ENCODE data around the gene SYCP2.

The SYCP2 gene

GRCh38 chr20:59955131-59955796, 21.8 kb upstream of the SYCP2 start:
- Histone ChIP-seq H3K27ac (no peak overlapping the region), H3K4me3 (no peak overlapping the region)
- no peak for DNase-seq (ENCODE audit: low spot score)
- TF ChIP-seq CTCF (IDR thresholded peaks at IDR 0.05) = no peak

- Histone ChIP-seq H3K27ac (no peak overlapping the region), H3K4me3 (no peak overlapping the region)
- no peak for DNase-seq (ENCODE audit: low spot score)
- no peak for TF ChIP-seq CTCF (IDR thresholded peaks at IDR 0.05)
Measured at GRCh38 chr20:59954718-59955117, 21.3 kb upstream of the SYCP2 start.

GRCh38 chr20:59949911-59950310, 16.5 kb upstream of the SYCP2 start:
- Histone ChIP-seq H3K27ac (no peak overlapping the region), H3K4me3 (no peak overlapping the region)
- no peak for DNase-seq (ENCODE audit: low spot score)
- TF ChIP-seq CTCF (IDR thresholded peaks at IDR 0.05) = no peak

- DNase-seq (ENCODE audit: low spot score) = no peak
- H3K4me3 ChIP-seq = no peak overlapping the region
- TF ChIP-seq CTCF (IDR thresholded peaks at IDR 0.05) = peak; percentile 47
- H3K27ac ChIP-seq = no peak overlapping the region
Measured at GRCh38 chr20:59948828-59949720, 15.6 kb upstream of the SYCP2 start.

GRCh38 chr20:59948212-59948611, 14.8 kb upstream of the SYCP2 start:
- DNase-seq (ENCODE audit: low spot score) = no peak
- TF ChIP-seq CTCF (IDR thresholded peaks at IDR 0.05) = no peak
- H3K27ac ChIP-seq = no peak overlapping the region
- H3K4me3 ChIP-seq = no peak overlapping the region

- no peak for TF ChIP-seq CTCF (IDR thresholded peaks at IDR 0.05)
- Histone ChIP-seq H3K27ac (no peak overlapping the region), H3K4me3 (no peak overlapping the region)
- DNase-seq (ENCODE audit: low spot score) = no peak
Measured at GRCh38 chr20:59947376-59947775, 13.9 kb upstream of the SYCP2 start.

- no peak for TF ChIP-seq CTCF (IDR thresholded peaks at IDR 0.05)
Measured at GRCh38 chr20:59945731-59946130, 12.3 kb upstream of the SYCP2 start.

More at GRCh38 chr20:59945731-59946130, 12.3 kb upstream of the SYCP2 start:
- Histone ChIP-seq H3K27ac (no peak overlapping the region), H3K4me3 (no peak overlapping the region)
- DNase-seq (ENCODE audit: low spot score) = no peak

Data from coronary artery (tissue), 2 donors.